Measurements from ENCODE around the gene GNB5. TPM values are rescaled to one million over a fixed set of nuclear protein-coding genes. Genes with fewer than 3 reads are reported as not detected.

Gene GNB5
- total RNA-seq, 2 donors from 2014 or later = 27.9 to 43.2 TPM

GRCh38 chr15:52146261-52146660, 44.9 kb downstream of the GNB5 start:
- peaks cover 21% of the 10 kb centered on the region for H3K36me3 ChIP-seq
- no peak for ATAC-seq (ENCODE audit: insufficient number of reproducible peaks, low FRiP score, low read depth)
- H3K27ac ChIP-seq = no peak overlapping the region
- no peak overlapping the region for H3K4me3 ChIP-seq
- TF ChIP-seq, protein P1, sequence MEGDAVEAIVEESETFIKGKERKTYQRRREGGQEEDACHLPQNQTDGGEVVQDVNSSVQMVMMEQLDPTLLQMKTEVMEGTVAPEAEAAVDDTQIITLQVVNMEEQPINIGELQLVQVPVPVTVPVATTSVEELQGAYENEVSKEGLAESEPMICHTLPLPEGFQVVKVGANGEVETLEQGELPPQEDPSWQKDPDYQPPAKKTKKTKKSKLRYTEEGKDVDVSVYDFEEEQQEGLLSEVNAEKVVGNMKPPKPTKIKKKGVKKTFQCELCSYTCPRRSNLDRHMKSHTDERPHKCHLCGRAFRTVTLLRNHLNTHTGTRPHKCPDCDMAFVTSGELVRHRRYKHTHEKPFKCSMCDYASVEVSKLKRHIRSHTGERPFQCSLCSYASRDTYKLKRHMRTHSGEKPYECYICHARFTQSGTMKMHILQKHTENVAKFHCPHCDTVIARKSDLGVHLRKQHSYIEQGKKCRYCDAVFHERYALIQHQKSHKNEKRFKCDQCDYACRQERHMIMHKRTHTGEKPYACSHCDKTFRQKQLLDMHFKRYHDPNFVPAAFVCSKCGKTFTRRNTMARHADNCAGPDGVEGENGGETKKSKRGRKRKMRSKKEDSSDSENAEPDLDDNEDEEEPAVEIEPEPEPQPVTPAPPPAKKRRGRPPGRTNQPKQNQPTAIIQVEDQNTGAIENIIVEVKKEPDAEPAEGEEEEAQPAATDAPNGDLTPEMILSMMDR (IDR thresholded peaks at IDR 0.05) = no peak
- no peaks in the 10 kb centered on the region for H3K4me1 ChIP-seq (ENCODE audit: control insufficient read depth in 1 of 2, low read depth in 2 of 2)
- H3K9me3 ChIP-seq = no peaks in the 10 kb centered on the region
- no peak for DNase-seq (ENCODE audit: low spot score)
- no peaks in the 10 kb centered on the region for H3K27me3 ChIP-seq (replicated peaks; ENCODE audit: insufficient read depth)

- TF ChIP-seq, protein P1 (IDR thresholded peaks at IDR 0.05) = no peak
- Histone ChIP-seq H3K27me3 (replicated peaks; ENCODE audit: insufficient read depth) (no peaks in the 10 kb centered on the region), H3K4me3 (no peak overlapping the region), H3K9me3 (no peaks in the 10 kb centered on the region), H3K36me3 (peaks cover 16% of the 10 kb centered on the region), H3K4me1 (ENCODE audit: control insufficient read depth in 1 of 2, low read depth in 2 of 2) (no peaks in the 10 kb centered on the region), H3K27ac (no peak overlapping the region)
- ATAC-seq (ENCODE audit: insufficient number of reproducible peaks, low FRiP score, low read depth) (no peak), DNase-seq (ENCODE audit: low spot score) (no peak)
These were observed 46.5 kb downstream of the GNB5 start for GRCh38 chr15:52144656-52145178.

- H3K27me3 ChIP-seq (replicated peaks; ENCODE audit: insufficient read depth) = no peaks in the 10 kb centered on the region
- H3K4me3 ChIP-seq = no peak overlapping the region
- H3K36me3 ChIP-seq = peaks cover 10% of the 10 kb centered on the region
- TF ChIP-seq, protein P1 (IDR thresholded peaks at IDR 0.05) = no peak
- no peak overlapping the region for H3K27ac ChIP-seq
- no peak for ATAC-seq (ENCODE audit: insufficient number of reproducible peaks, low FRiP score, low read depth)
- no peaks in the 10 kb centered on the region for H3K9me3 ChIP-seq
- DNase-seq (ENCODE audit: low spot score) = no peak
- no peaks in the 10 kb centered on the region for H3K4me1 ChIP-seq (ENCODE audit: control insufficient read depth in 1 of 2, low read depth in 2 of 2)
These were observed 47.3 kb downstream of the GNB5 start for GRCh38 chr15:52143873-52144272.

GRCh38 chr15:52140646-52141045, 50.5 kb downstream of the GNB5 start:
- H3K9me3 ChIP-seq = no peaks in the 10 kb centered on the region
- peaks cover 10 to 14% of the 10 kb centered on the region in 2 donors for H3K4me1 ChIP-seq (ENCODE audit: control insufficient read depth in 1 of 2, low read depth in 2 of 2)
- H3K4me3 ChIP-seq = no peak overlapping the region
- H3K36me3 ChIP-seq = no peaks in the 10 kb centered on the region
- TF ChIP-seq, protein P1 (IDR thresholded peaks at IDR 0.05) = no peak
- no peaks in the 10 kb centered on the region for H3K27me3 ChIP-seq (replicated peaks; ENCODE audit: insufficient read depth)
- H3K27ac ChIP-seq = no peak overlapping the region
- DNase-seq (ENCODE audit: low spot score) = no peak
- no peak for ATAC-seq (ENCODE audit: insufficient number of reproducible peaks, low FRiP score, low read depth)

- Histone ChIP-seq H3K36me3 (no peaks in the 10 kb centered on the region), H3K9me3 (no peaks in the 10 kb centered on the region), H3K4me3 (no peak overlapping the region), H3K27ac (no peak overlapping the region), H3K27me3 (replicated peaks; ENCODE audit: insufficient read depth) (no peaks in the 10 kb centered on the region), H3K4me1 (ENCODE audit: control insufficient read depth in 1 of 2, low read depth in 2 of 2) (peaks cover 10 to 14% of the 10 kb centered on the region in 2 donors)
- no peak for ATAC-seq (ENCODE audit: insufficient number of reproducible peaks, low FRiP score, low read depth)
- DNase-seq (ENCODE audit: low spot score) = peak; percentile 38
- TF ChIP-seq, protein P1 (IDR thresholded peaks at IDR 0.05) = peak; percentile 76
These were observed 51.4 kb downstream of the GNB5 start for GRCh38 chr15:52139599-52140462.

All from thoracic aorta (tissue), 2 donors.